GM23248 (cell line): ENCODE data around the gene CCDC192. TPM values are rescaled to one million over a fixed set of nuclear protein-coding genes. Genes with fewer than 3 reads are reported as not detected.

Source experiments
- DNase-seq: peaks from one replicate; pipeline ENCODE4 v3.0.0-alpha.2; 2015
- H2AFZ ChIP-seq: fragments of 200-600 bp; sonication (generic); 2 replicates; pipeline ENCODE4 v1.6.1; 2016; ENCODE audit warnings: antibody characterized with exemption
- H3F3A ChIP-seq: fragments of 200-600 bp; sonication (generic); 2 replicates; pipeline ENCODE4 v1.6.1; 2016; ENCODE audit warnings: mild to moderate bottlenecking, antibody characterized with exemption, mixed run types; ENCODE audit not compliant: insufficient read depth
- H3K27ac ChIP-seq: fragments of 200-600 bp; sonication (generic); 2 replicates; pipeline ENCODE4 v1.5.1; 2016; ENCODE audit warnings: mild to moderate bottlenecking
- H3K27me3 ChIP-seq: fragments of 200-600 bp; sonication (generic); replicated peaks from 2 replicates; pipeline ENCODE4 v1.6.1; 2016; ENCODE audit warnings: mild to moderate bottlenecking; ENCODE audit not compliant: insufficient read depth
- H3K36me3 ChIP-seq: fragments of 200-600 bp; sonication (generic); 2 replicates; pipeline ENCODE4 v1.6.1; 2016; ENCODE audit warnings: low read depth, mild to moderate bottlenecking
- H3K4me1 ChIP-seq: fragments of 200-600 bp; sonication (generic); 2 replicates; pipeline ENCODE4 v1.6.1; 2016; ENCODE audit warnings: mild to moderate bottlenecking; ENCODE audit not compliant: insufficient read depth
- H3K4me2 ChIP-seq: fragments of 200-600 bp; sonication (generic); one replicate; pipeline ENCODE4 v1.6.1; 2016; ENCODE audit warnings: mild to moderate bottlenecking; ENCODE audit not compliant: unreplicated experiment
- H3K4me3 ChIP-seq: fragments of 200-600 bp; sonication (generic); 2 replicates; pipeline ENCODE4 v1.5.1; 2016; ENCODE audit warnings: mild to moderate bottlenecking
- H3K79me2 ChIP-seq: fragments of 200-600 bp; sonication (generic); 2 replicates; pipeline ENCODE4 v1.6.1; 2016; ENCODE audit warnings: mild to moderate bottlenecking; ENCODE audit not compliant: insufficient read depth
- H3K9ac ChIP-seq: fragments of 200-600 bp; sonication (generic); 2 replicates; pipeline ENCODE4 v1.6.1; 2016; ENCODE audit warnings: mild to moderate bottlenecking
- H3K9me2 ChIP-seq: fragments of 200-600 bp; sonication (generic); 2 replicates; pipeline ENCODE4 v1.6.1; 2016; ENCODE audit warnings: mixed run types, mild to moderate bottlenecking, moderate library complexity; ENCODE audit not compliant: insufficient read depth
- H3K9me3 ChIP-seq: fragments of 200-600 bp; sonication (generic); one replicate; pipeline ENCODE4 v1.6.1; 2017; ENCODE audit warnings: low read depth
- H4K20me1 ChIP-seq: fragments of 200-600 bp; sonication (generic); 2 replicates; pipeline ENCODE4 v1.6.0; 2016; ENCODE audit not compliant: insufficient read depth
- EZH2 ChIP-seq: fragments of 200-600 bp; sonication (generic); IDR thresholded peaks from 2 replicates; pipeline ENCODE4 v1.6.1; 2018; ENCODE audit warnings: antibody characterized with exemption, mild to moderate bottlenecking; ENCODE audit not compliant: insufficient read depth, poor library complexity, severe bottlenecking
- EZH2phosphoT487 ChIP-seq: fragments of 200-600 bp; sonication (generic); IDR thresholded peaks from 2 replicates; pipeline ENCODE4 v1.6.1; 2018; ENCODE audit warnings: antibody characterized with exemption, moderate library complexity, mild to moderate bottlenecking, low read depth; ENCODE audit not compliant: insufficient read depth
- WGBS, 2 experiments: methylation state at CpG; one replicate each; pipeline ENCODE4 v1.1.6; 2015 to 2017; ENCODE audit warnings: low lambda C conversion rate in 2 of 2, low coverage in 1 of 2; ENCODE audit errors: missing lambda C conversion rate in 2 of 2; 5-methylcytosine and 5-hydroxymethylcytosine counted together
- in situ Hi-C: fragments of 300-500 bp; cut with MboI; formaldehyde crosslinking; loops from 2 replicates; pipeline ENCODE4 v1.15.0; 2020
- polyA plus RNA-seq: library from polyadenylated mRNA; unstranded; fragments of >200 nt; fragmentation: Nextera tagmentation; extraction: Ambion mirVana; gene quantifications from 2 replicates; pipeline ENCODE4 v1.2.1, GENCODE V29; 2016
- total RNA-seq: library from RNA; depleted of rRNA; stranded (reverse); fragments of >200 nt; shearing (Covaris generic); gene quantifications from 2 replicates; pipeline ENCODE4 v1.2.3, GENCODE V29; 2014

The CCDC192 gene
- total and polyA plus RNA-seq, 2 experiments from 2014 or later = 0.40 TPM; not detected in 1

DNA sequence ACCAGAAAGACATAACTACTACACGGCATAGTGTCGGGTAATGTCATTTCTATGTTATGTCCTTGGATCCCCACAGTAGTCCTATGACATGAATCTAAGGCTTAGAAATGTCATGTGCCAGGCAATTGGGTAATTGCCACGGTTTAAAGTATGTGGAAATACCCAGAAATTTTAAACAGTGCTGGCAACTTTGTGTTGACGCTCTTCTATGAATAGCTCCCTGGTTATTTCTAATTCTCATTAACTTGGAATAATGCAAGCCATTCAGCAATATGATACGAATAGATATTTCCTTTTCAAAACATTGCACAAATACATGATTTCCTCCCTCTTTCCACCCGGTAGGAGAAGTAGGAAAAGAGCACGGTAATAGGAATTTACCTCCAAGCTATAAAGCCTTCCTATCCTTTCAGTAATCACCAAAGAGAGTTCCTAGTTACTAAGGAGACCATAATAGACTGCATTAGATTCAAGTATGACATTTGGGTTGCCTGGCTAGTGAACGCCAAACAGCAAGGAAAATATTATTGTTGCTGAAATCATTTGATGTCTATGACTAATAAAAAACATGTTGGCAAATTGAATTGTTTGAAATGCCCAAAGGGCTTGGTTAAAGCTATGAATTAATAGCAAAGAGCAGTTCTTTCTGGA, 168.4 kb downstream of the CCDC192 start:
- Histone ChIP-seq H3K4me1 (peaks cover 11% of the 10 kb centered on the region), H3K9me2 (no peaks in the 10 kb centered on the region), H3K27ac (peak overlapping the region; percentile 10; the same call in 1 of the 2 replicates), H3K36me3 (no peaks in the 10 kb centered on the region), H4K20me1 (no peaks in the 10 kb centered on the region), H3F3A (no peaks in the 10 kb centered on the region), H3K79me2 (no peaks in the 10 kb centered on the region), H3K4me3 (no peak overlapping the region), H3K9me3 (no peaks in the 10 kb centered on the region), H3K27me3 (no peaks in the 10 kb centered on the region), H2AFZ (no peak overlapping the region), H3K4me2 (no peak overlapping the region), H3K9ac (no peak overlapping the region; the same call in 1 of the 2 replicates)
- in situ Hi-C loops = no loop called here
- WGBS, 2 experiments = 19 to 20% methylated on average over 8 of the region's 8 CpGs
- DNase-seq = peak; percentile 65
- TF ChIP-seq EZH2 = no peak
- TF ChIP-seq EZH2phosphoT487 = no peak

DNA sequence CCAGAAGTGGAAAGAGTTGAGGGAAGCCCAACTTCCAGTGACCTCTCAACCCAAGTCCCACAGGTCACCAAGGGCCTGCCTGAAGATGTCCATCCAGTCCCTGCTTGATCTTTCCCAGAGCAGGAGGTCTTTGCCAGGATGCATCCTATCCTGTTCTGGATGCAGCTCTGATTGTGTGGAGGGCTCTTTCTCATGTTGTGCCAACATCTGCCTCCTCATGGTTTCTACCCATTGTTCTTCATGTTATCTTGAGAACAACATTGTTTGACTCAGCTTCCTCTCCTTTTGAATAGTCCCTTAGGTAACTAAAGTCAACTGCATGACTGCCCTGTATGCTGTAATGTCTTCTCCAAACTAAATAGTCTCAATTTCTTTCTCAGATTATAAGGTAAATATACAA, 169.3 kb downstream of the CCDC192 start:
- H3K9me2 ChIP-seq = no peaks in the 10 kb centered on the region
- in situ Hi-C loops = no loop called here
- H3K9me3 ChIP-seq = no peaks in the 10 kb centered on the region
- no peak overlapping the region for H3K4me2 ChIP-seq
- H4K20me1 ChIP-seq = no peaks in the 10 kb centered on the region
- H2AFZ ChIP-seq = no peak overlapping the region
- H3K27ac ChIP-seq = no peak overlapping the region
- H3K4me3 ChIP-seq = no peak overlapping the region
- H3F3A ChIP-seq = no peaks in the 10 kb centered on the region
- H3K27me3 ChIP-seq = no peaks in the 10 kb centered on the region
- TF ChIP-seq EZH2phosphoT487 (no peak), EZH2 (no peak)
- DNase-seq = no peak
- H3K4me1 ChIP-seq = peaks cover 11% of the 10 kb centered on the region
- no peaks in the 10 kb centered on the region for H3K36me3 ChIP-seq
- no peak overlapping the region for H3K9ac ChIP-seq
- no peaks in the 10 kb centered on the region for H3K79me2 ChIP-seq

DNA sequence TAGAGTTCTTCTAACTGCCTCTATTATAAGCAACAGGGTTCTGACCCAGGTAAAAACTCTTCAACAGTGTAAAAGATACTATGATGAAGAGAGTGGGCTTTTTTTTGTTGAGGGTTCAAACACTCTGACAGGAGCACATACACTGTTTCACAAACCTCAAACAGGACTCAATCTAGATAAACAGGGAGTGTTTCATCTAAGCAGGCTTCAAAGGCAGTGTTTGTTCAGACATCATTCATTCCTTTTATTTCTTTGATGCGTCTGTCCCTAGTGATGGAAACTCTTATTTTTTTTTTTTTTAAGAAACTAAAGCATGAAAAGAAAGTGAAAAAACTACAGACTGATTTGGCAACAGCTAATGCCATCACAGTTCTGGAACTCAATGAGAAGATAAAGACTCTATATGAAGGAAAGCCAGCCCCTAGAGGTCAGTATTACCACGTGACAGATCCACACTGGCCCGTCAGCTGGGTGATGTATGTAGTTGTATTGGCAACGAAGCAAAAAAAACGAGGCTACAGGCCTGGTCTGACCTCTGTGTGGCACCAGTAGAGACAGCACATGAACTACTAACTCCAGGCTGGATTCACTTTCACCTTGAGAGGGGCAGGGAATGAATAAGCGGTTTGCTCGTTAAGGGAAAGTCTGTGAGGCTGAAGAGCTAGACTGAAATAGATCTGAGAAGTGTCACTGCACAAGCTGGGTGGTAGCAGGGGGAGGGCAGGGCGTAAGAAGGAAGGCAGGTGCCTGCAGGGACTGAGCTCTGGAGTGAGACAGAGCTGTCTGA, 172.2 kb downstream of the CCDC192 start:
- peak; percentile 19 for DNase-seq
- Histone ChIP-seq H2AFZ (no peak overlapping the region), H3K79me2 (no peaks in the 10 kb centered on the region), H3K4me1 (peaks cover 11% of the 10 kb centered on the region), H4K20me1 (no peaks in the 10 kb centered on the region), H3K9ac (no peak overlapping the region), H3K9me2 (no peaks in the 10 kb centered on the region), H3K4me3 (no peak overlapping the region), H3K36me3 (no peaks in the 10 kb centered on the region), H3K27ac (no peak overlapping the region), H3K27me3 (no peaks in the 10 kb centered on the region), H3F3A (no peaks in the 10 kb centered on the region), H3K4me2 (no peak overlapping the region), H3K9me3 (no peaks in the 10 kb centered on the region)
- in situ Hi-C loops = no loop called here
- TF ChIP-seq EZH2phosphoT487 (no peak), EZH2 (no peak)
- 42% methylated on average over 8 of the region's 8 CpGs for whole genome bisulfite sequencing, 2 experiments

DNA sequence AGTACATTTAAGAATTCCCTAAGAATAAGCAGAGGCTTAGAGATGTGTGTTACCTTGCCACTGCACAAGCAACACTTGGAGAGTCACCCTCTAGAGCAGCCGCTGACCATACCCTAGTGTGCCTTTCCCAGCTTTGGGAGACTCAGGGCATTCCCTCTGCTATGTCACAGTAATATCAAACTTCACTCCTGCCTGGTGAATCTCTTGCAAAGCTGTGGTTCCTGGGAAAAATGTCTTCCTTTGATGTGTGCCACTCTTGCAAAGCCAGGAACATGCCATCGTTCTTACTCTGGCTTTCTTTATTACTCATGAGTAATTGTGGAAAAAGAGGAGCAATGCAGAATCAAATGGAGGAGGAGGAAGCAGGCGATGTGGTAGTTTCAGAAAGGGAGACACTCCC, 173.2 kb downstream of the CCDC192 start:
- H3K9ac ChIP-seq = no peak overlapping the region
- no peak overlapping the region for H2AFZ ChIP-seq
- no peaks in the 10 kb centered on the region for H3K79me2 ChIP-seq
- no peaks in the 10 kb centered on the region for H3K9me2 ChIP-seq
- DNase-seq = peak; percentile 39
- 52 to 56% methylated on average over 3 of the region's 3 CpGs for WGBS, 2 experiments
- no peaks in the 10 kb centered on the region for H4K20me1 ChIP-seq
- H3F3A ChIP-seq = no peaks in the 10 kb centered on the region
- no peaks in the 10 kb centered on the region for H3K27me3 ChIP-seq
- H3K36me3 ChIP-seq = no peaks in the 10 kb centered on the region
- no peaks in the 10 kb centered on the region for H3K9me3 ChIP-seq
- H3K27ac ChIP-seq = no peak overlapping the region
- no peak for TF ChIP-seq EZH2
- TF ChIP-seq EZH2phosphoT487 = no peak
- peaks cover 4% of the 10 kb centered on the region for H3K4me1 ChIP-seq
- H3K4me3 ChIP-seq = no peak overlapping the region
- no peak overlapping the region for H3K4me2 ChIP-seq
- in situ Hi-C loops = no loop called here
